WERI-Rb-1 (cell line): ENCODE measurements around the gene GMPR.

Experiments
- DNase-seq: peaks from one replicate; pipeline ENCODE4 v3.0.0-alpha.2; 2020
- H3K27ac ChIP-seq: fragments of 250-450 bp; sonication (Bioruptor Pico); 2 replicates; pipeline ENCODE4 v1.5.1; 2020; ENCODE audit warnings: mild to moderate bottlenecking, moderate library complexity
- H3K27me3 ChIP-seq: fragments of 250-450 bp; sonication (Bioruptor Pico); 2 replicates; pipeline ENCODE4 v1.5.1; 2021; ENCODE audit warnings: mild to moderate bottlenecking, low read depth, moderate library complexity; ENCODE audit not compliant: insufficient read depth, severe bottlenecking
- H3K36me3 ChIP-seq: fragments of 250-450 bp; sonication (Bioruptor Pico); 2 replicates; pipeline ENCODE4 v1.5.1; 2020; ENCODE audit warnings: mild to moderate bottlenecking, moderate library complexity
- H3K4me3 ChIP-seq: 2 replicates; pipeline ENCODE4 v1.5.1; 2011; ENCODE audit warnings: low read depth, mild to moderate bottlenecking, control low read depth, low read length
- H3K9me3 ChIP-seq: fragments of 250-450 bp; sonication (Bioruptor Pico); 2 replicates; pipeline ENCODE4 v1.5.1; 2021; ENCODE audit warnings: mild to moderate bottlenecking, moderate library complexity; ENCODE audit not compliant: severe bottlenecking
- CTCF ChIP-seq: IDR thresholded peaks from 2 replicates; pipeline ENCODE4 v1.5.1; 2011; ENCODE audit warnings: low read depth, mild to moderate bottlenecking, control low read depth, inconsistent platforms, low read length

Gene GMPR

GRCh38 chr6:16301511-16301910, 63.1 kb downstream of the GMPR start:
- Histone ChIP-seq H3K27me3 (no peaks in the 10 kb centered on the region), H3K9me3 (no peaks in the 10 kb centered on the region), H3K36me3 (no peaks in the 10 kb centered on the region), H3K27ac (no peak overlapping the region), H3K4me3 (no peak overlapping the region)
- DNase-seq = no peak
- TF ChIP-seq CTCF = no peak

- TF ChIP-seq CTCF = no peak
- Histone ChIP-seq H3K27me3 (no peaks in the 10 kb centered on the region), H3K9me3 (no peaks in the 10 kb centered on the region), H3K36me3 (no peaks in the 10 kb centered on the region), H3K27ac (no peak overlapping the region), H3K4me3 (no peak overlapping the region)
- DNase-seq = no peak
Measured at GRCh38 chr6:16302721-16303552, 64.5 kb downstream of the GMPR start.

- Histone ChIP-seq H3K4me3 (no peak overlapping the region), H3K27ac (no peak overlapping the region)
- DNase-seq = no peak
Measured at GRCh38 chr6:16305246-16305725, 66.9 kb downstream of the GMPR start.

GRCh38 chr6:16305788-16306187, 67.4 kb downstream of the GMPR start:
- Histone ChIP-seq H3K4me3 (no peak overlapping the region), H3K27me3 (no peaks in the 10 kb centered on the region)
- TF ChIP-seq CTCF = no peak

More at GRCh38 chr6:16305246-16305725, 66.9 kb downstream of the GMPR start:
- Histone ChIP-seq H3K9me3 (no peaks in the 10 kb centered on the region), H3K36me3 (no peaks in the 10 kb centered on the region), H3K27me3 (no peaks in the 10 kb centered on the region)
- no peak for TF ChIP-seq CTCF

DNA sequence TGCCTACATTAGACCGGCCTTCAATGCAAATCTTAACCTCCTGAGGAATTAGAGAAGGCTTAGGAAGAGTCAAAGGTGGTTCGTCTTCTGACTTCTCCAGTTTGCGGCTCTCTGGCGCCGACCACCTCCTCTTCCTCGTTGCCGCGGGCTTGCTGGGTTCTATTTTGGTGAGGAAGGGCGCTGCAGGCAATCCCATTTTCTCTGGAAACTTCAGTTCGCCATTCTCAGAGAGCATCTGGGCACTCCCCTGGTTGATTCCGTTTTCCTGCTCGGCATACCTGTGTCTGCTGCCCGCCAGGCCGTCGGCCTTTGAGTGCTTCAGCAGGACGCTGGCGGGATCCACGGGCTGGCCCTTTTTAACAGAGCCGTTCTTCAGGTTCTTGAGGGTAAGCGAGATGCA, 67.9 kb downstream of the GMPR start:
- no peak overlapping the region for H3K27ac ChIP-seq
- no peaks in the 10 kb centered on the region for H3K9me3 ChIP-seq
- H3K27me3 ChIP-seq = no peaks in the 10 kb centered on the region
- no peaks in the 10 kb centered on the region for H3K36me3 ChIP-seq
- no peak for TF ChIP-seq CTCF
- H3K4me3 ChIP-seq = no peak overlapping the region
- DNase-seq = no peak

More at GRCh38 chr6:16305788-16306187, 67.4 kb downstream of the GMPR start:
- DNase-seq = no peak
- Histone ChIP-seq H3K9me3 (no peaks in the 10 kb centered on the region), H3K27ac (no peak overlapping the region), H3K36me3 (no peaks in the 10 kb centered on the region)
